ENCODE results near the gene PPP1R9A. TPM values are rescaled to one million over a fixed set of nuclear protein-coding genes. Genes with fewer than 3 reads are reported as not detected.

Gene PPP1R9A
- total and polyA plus RNA-seq, 10 of the 15 experiments (the other 5 are each of a cell fraction or from before 2014, with no cell fraction given): 0.04 to 0.12 TPM; not detected in 8

- Histone ChIP-seq H3K36me3 (ENCODE audit: control insufficient read depth in 2 of 2, insufficient read depth in 2 of 2, low read length in 1 of 2) (no peaks in the 10 kb centered on the region), H3K79me2 (ENCODE audit: control insufficient read depth, insufficient read depth, low read length) (no peaks in the 10 kb centered on the region), H3K4me3 (no peak overlapping the region), H3K4me2 (ENCODE audit: control insufficient read depth, insufficient read depth) (no peak overlapping the region), H2AFZ (ENCODE audit: control insufficient read depth, low read depth, low read length) (no peak overlapping the region), H3K9ac (ENCODE audit: control insufficient read depth, insufficient read depth, low read length) (no peak overlapping the region), H3K4me1 (ENCODE audit: control insufficient read depth, insufficient read depth, low read length) (no peaks in the 10 kb centered on the region), H3K27me3 (replicated peaks in 1 of 2; ENCODE audit: control insufficient read depth in 2 of 2, insufficient read depth in 2 of 2, low read length in 1 of 2) (no peaks in the 10 kb centered on the region), H3K27ac (ENCODE audit: control insufficient read depth, insufficient read depth) (no peak overlapping the region), H3K9me3 (replicated peaks; ENCODE audit: control insufficient read depth, insufficient read depth, low read length) (no peaks in the 10 kb centered on the region), H4K20me1 (ENCODE audit: control insufficient read depth, insufficient read depth) (no peaks in the 10 kb centered on the region)
- TF ChIP-seq MEF2A (IDR thresholded peaks at IDR 0.05; ENCODE audit: insufficient read depth, low read depth, low read length) (no peak), YY1 (IDR thresholded peaks at IDR 0.05; ENCODE audit: low read depth, low read length) (no peak), RFX5 (IDR thresholded peaks at IDR 0.05; ENCODE audit: low read depth, low read length) (no peak), ATF2 (IDR thresholded peaks at IDR 0.05; ENCODE audit: low read length) (no peak), NRF1 (conservative IDR thresholded peaks at IDR 0.05; ENCODE audit: low read depth, low read length) (no peak), CHD4 (IDR thresholded peaks at IDR 0.05) (no peak), ESRRA (IDR thresholded peaks at IDR 0.05; ENCODE audit: low read length) (no peak), WRNIP1 (IDR thresholded peaks at IDR 0.05; ENCODE audit: borderline replicate concordance, low read depth, low read length) (no peak), MTA2 (IDR thresholded peaks at IDR 0.05; ENCODE audit: low read depth) (no peak), CEBPB (IDR thresholded peaks at IDR 0.05; ENCODE audit: borderline replicate concordance in 1 of 2, low read depth in 2 of 2, low read length in 2 of 2) (no peak)
- in situ Hi-C loops (cut with MboI): no loop called here
- ChIA-PET POLR2A (no interaction called here), CTCF (no interaction called here), SMC1A (ENCODE audit: uncharacterized antibody, unreplicated experiment) (interaction anchor here (1.3 kb wide), 1 partner anchor 13 kb away, joined by 5 read pairs; no protein-coding TSS in a partner anchor), RAD21 (ENCODE audit: unreplicated experiment) (no interaction called here)
- FAIRE-seq: no peak
- no peak for DNase-seq (ENCODE audit: low read depth, low spot score)
- BruUV-seq (replicated peaks): no TSS peak
- intact Hi-C loops (cut with micrococcal nuclease; ENCODE audit: unreplicated experiment): no loop called here
- ATAC-seq: no peak
Observed at GRCh38 chr7:94940241-94940640, 32.8 kb downstream of the PPP1R9A start.

Measured in GM12878 (cell line).